Progenitor cell of endocrine pancreas (in vitro differentiated cells): ENCODE results near the gene APOL4. TPM values are rescaled to one million over a fixed set of nuclear protein-coding genes. Genes with fewer than 3 reads are reported as not detected.

Experiments used
- DNase-seq: peaks from one replicate; pipeline ENCODE4 v3.0.0; 2021; ENCODE audit warnings: low spot score; ENCODE audit not compliant: unreplicated experiment
- H3K27ac Mint-ChIP-seq: 2 replicates; pipeline ENCODE4 v1.8.0; 2021; ENCODE audit warnings: mild to moderate bottlenecking, moderate library complexity, mixed read lengths
- H3K27me3 Mint-ChIP-seq: 2 replicates; pipeline ENCODE4 v1.8.0; 2021; ENCODE audit warnings: mixed read lengths
- H3K36me3 Mint-ChIP-seq: 2 replicates; pipeline ENCODE4 v1.8.0; 2022; ENCODE audit warnings: mixed read lengths; ENCODE audit not compliant: insufficient read depth
- H3K4me1 Mint-ChIP-seq: 2 replicates; pipeline ENCODE4 v1.8.0; 2021; ENCODE audit warnings: low read depth, mixed read lengths
- H3K4me3 Mint-ChIP-seq: 2 replicates; pipeline ENCODE4 v1.8.0; 2021; ENCODE audit warnings: low read depth, mild to moderate bottlenecking, moderate library complexity, mixed read lengths
- H3K9me3 Mint-ChIP-seq: 2 replicates; pipeline ENCODE4 v1.8.0; 2021; ENCODE audit warnings: low read depth, mixed read lengths
- total RNA-seq: library from RNA; stranded (reverse); gene quantifications from 2 replicates; pipeline ENCODE4 v1.2.1, GENCODE V29; 2021
- TF ChIP-seq, protein P1 (sequence below): fragments of 200-600 bp; sonication (generic); IDR thresholded peaks from one replicate; pipeline ENCODE4 v1.5.0; 2021; ENCODE audit warnings: antibody characterized with exemption, mild to moderate bottlenecking; ENCODE audit not compliant: unreplicated experiment

The APOL4 gene
- total RNA-seq, 1 donor from 2014 or later: not detected

- TF ChIP-seq, protein P1, sequence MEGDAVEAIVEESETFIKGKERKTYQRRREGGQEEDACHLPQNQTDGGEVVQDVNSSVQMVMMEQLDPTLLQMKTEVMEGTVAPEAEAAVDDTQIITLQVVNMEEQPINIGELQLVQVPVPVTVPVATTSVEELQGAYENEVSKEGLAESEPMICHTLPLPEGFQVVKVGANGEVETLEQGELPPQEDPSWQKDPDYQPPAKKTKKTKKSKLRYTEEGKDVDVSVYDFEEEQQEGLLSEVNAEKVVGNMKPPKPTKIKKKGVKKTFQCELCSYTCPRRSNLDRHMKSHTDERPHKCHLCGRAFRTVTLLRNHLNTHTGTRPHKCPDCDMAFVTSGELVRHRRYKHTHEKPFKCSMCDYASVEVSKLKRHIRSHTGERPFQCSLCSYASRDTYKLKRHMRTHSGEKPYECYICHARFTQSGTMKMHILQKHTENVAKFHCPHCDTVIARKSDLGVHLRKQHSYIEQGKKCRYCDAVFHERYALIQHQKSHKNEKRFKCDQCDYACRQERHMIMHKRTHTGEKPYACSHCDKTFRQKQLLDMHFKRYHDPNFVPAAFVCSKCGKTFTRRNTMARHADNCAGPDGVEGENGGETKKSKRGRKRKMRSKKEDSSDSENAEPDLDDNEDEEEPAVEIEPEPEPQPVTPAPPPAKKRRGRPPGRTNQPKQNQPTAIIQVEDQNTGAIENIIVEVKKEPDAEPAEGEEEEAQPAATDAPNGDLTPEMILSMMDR: no peak
- no peaks in the 10 kb centered on the region for H3K9me3 Mint-ChIP-seq
Measured at GRCh38 chr22:36145881-36146280, 55.7 kb downstream of the APOL4 start.

DNA sequence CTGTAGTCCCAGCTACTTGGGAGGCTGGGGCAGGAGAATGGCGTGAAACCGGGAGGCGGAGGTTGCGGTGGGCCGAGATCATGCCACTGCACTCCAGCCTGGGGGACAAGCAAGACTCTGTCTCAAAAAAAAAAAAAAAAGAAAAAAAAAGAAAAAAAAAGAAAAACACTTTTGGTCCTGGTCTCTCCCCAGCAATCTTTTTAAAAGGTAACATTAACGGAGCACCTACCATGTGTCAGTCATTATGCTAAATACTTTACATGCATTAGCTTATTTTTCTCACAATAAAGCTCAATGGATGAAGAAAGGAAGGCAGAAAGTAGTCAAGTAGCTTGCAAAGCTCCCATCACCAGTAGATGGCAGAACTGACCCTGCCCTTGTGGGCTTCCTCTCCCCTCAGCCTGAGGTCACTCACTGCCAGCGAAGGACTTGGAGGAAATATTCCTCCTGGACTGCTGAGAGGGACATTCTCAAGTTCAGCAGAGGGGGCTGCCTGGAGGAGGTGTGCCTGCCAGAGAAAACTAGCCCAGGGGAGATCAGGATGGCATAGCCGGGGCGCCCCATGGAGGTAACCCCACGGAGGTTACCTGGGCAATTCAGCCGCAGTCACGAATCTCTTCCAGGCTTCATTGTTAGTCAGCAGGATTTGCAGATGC, 56.6 kb downstream of the APOL4 start:
- peak; percentile 21 for DNase-seq
- H3K36me3 Mint-ChIP-seq: no peaks in the 10 kb centered on the region
- no peak overlapping the region for H3K4me3 Mint-ChIP-seq
- TF ChIP-seq, protein P1: peak; percentile 85
- no peaks in the 10 kb centered on the region for H3K9me3 Mint-ChIP-seq
- peaks cover 16% of the 10 kb centered on the region for H3K27me3 Mint-ChIP-seq
- peaks cover 5% of the 10 kb centered on the region for H3K4me1 Mint-ChIP-seq
- H3K27ac Mint-ChIP-seq: no peak overlapping the region

More at GRCh38 chr22:36145881-36146280, 55.7 kb downstream of the APOL4 start:
- Mint-ChIP-seq H3K4me1 (peaks cover 5% of the 10 kb centered on the region), H3K4me3 (no peak overlapping the region), H3K36me3 (no peaks in the 10 kb centered on the region), H3K27me3 (peaks cover 16% of the 10 kb centered on the region), H3K27ac (no peak overlapping the region)
- no peak for DNase-seq

GRCh38 chr22:36143956-36144355, 57.7 kb downstream of the APOL4 start:
- no peak for DNase-seq
- no peak overlapping the region for H3K4me3 Mint-ChIP-seq
- H3K4me1 Mint-ChIP-seq: peaks cover 5% of the 10 kb centered on the region
- no peak overlapping the region for H3K27ac Mint-ChIP-seq
- TF ChIP-seq, protein P1: no peak
- H3K27me3 Mint-ChIP-seq: peaks cover 16% of the 10 kb centered on the region
- no peaks in the 10 kb centered on the region for H3K9me3 Mint-ChIP-seq
- no peaks in the 10 kb centered on the region for H3K36me3 Mint-ChIP-seq

GRCh38 chr22:36143066-36143815, 58.4 kb downstream of the APOL4 start:
- DNase-seq: no peak
- H3K4me1 Mint-ChIP-seq: peaks cover 5% of the 10 kb centered on the region
- no peak overlapping the region for H3K27ac Mint-ChIP-seq
- no peaks in the 10 kb centered on the region for H3K36me3 Mint-ChIP-seq
- peaks cover 16% of the 10 kb centered on the region for H3K27me3 Mint-ChIP-seq
- no peak overlapping the region for H3K4me3 Mint-ChIP-seq
- H3K9me3 Mint-ChIP-seq: no peaks in the 10 kb centered on the region
- TF ChIP-seq, protein P1: no peak

DNA sequence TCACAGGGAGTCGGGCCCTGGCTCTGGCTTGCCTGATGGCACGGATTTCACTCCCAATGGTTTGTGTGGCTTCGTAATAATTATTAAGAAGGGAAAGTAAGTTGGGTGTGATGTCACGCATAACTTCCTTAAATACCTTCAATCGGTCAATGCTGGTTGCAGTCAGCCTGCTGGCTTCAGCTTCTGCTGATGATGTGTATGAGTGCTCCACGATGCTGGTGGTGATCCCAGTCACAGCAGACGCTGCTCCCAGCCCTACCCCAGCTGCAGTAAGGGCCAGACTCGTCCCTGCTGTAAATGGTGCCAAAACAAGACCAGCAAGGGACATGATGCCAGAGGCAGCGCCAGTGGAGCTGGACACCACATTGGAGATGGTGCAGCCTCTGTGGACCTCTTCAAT, 60.1 kb downstream of the APOL4 start:
- H3K27ac Mint-ChIP-seq: no peak overlapping the region
- TF ChIP-seq, protein P1: no peak
- H3K27me3 Mint-ChIP-seq: peaks cover 16% of the 10 kb centered on the region
- DNase-seq: no peak
- H3K9me3 Mint-ChIP-seq: no peaks in the 10 kb centered on the region
- no peaks in the 10 kb centered on the region for H3K4me1 Mint-ChIP-seq
- no peak overlapping the region for H3K4me3 Mint-ChIP-seq
- no peaks in the 10 kb centered on the region for H3K36me3 Mint-ChIP-seq

Other genes with a start within 250 kb of the APOL4 start
- gene RBFOX2, start 173.0 kb downstream of the APOL4 start, total RNA-seq: 140 and 141 TPM in 2 replicates
- gene APOL3, start 41.1 kb downstream of the APOL4 start, total RNA-seq: not detected in 2 replicates
- gene APOL2, start 37.7 kb upstream of the APOL4 start, total RNA-seq: 18.8 and 19.3 TPM in 2 replicates
- 0.12 TPM in 1 of 2 replicates, not detected in the other for gene APOL1, start 51.3 kb upstream of the APOL4 start, total RNA-seq
- 299 and 306 TPM in 2 replicates for gene MYH9, start 186.2 kb upstream of the APOL4 start, total RNA-seq